ENCODE results near the gene TAGLN. TPM values are rescaled to one million over a fixed set of nuclear protein-coding genes. Genes with fewer than 3 reads are reported as not detected.
A peak's percentile ranks its signal among the peaks of the same experiment; 100 is the strongest.

Gene TAGLN
- polyA plus RNA-seq, 3 donors: 3.6 to 113 (median 4.0) TPM

GRCh38 chr11:117159892-117160291, 39.3 kb upstream of the TAGLN start:
- no CpG with 5 or more reads among the region's 2 CpGs for WGBS (ENCODE audit: insufficient coverage)
- peaks cover 59 to 89% of the 10 kb centered on the region in 2 donors for H3K36me3 Mint-ChIP-seq
- no peaks in the 10 kb centered on the region for H3K4me1 ChIP-seq (ENCODE audit: control insufficient read depth in 1 of 2, insufficient read depth in 2 of 2, low read length in 2 of 2)
- H4K20me1 ChIP-seq (ENCODE audit: insufficient read depth, low read length): peaks cover 89% of the 10 kb centered on the region
- H3K27ac ChIP-seq (ENCODE audit: low read depth in 1 of 2, low read length in 2 of 2): peak overlapping the region in 1 of 2 donors; percentile 1
- no peaks in the 10 kb centered on the region for H3K27me3 Mint-ChIP-seq (ENCODE audit: low read depth in 3 of 3)
- H3K79me2 ChIP-seq (ENCODE audit: insufficient read depth, low read length): peaks cover 83% of the 10 kb centered on the region
- no peak overlapping the region for H3K9ac ChIP-seq (ENCODE audit: insufficient read depth, low read length, poor library complexity, severe bottlenecking)
- no peak for DNase-seq
- TF ChIP-seq CTCF (IDR thresholded peaks at IDR 0.05): no peak
- intact Hi-C loops (cut with micrococcal nuclease): no loop called here
- H3K4me3 Mint-ChIP-seq: no peak overlapping the region
- no peaks in the 10 kb centered on the region for H3K27me3 ChIP-seq (ENCODE audit: control insufficient read depth in 2 of 2, insufficient read depth in 2 of 2, low read length in 2 of 2)
- no peaks in the 10 kb centered on the region for H3K9me3 Mint-ChIP-seq
- H3K4me2 ChIP-seq (replicated peaks; ENCODE audit: extremely low read depth, low read length, poor library complexity, severe bottlenecking): no peak overlapping the region
- H3K9me3 ChIP-seq (replicated peaks in 1 of 2; ENCODE audit: control insufficient read depth in 1 of 2, insufficient read depth in 1 of 2, low read length in 2 of 2): no peaks in the 10 kb centered on the region
- H3K27ac Mint-ChIP-seq: peak overlapping the region in 2 of 7 donors; percentile 75 to 76
- H3K36me3 ChIP-seq (replicated peaks in 1 of 2; ENCODE audit: control insufficient read depth in 1 of 2, insufficient read depth in 2 of 2, low read length in 2 of 2): peaks cover 67 to 97% of the 10 kb centered on the region in 2 donors
- H3K4me3 ChIP-seq (replicated peaks in 1 of 3; ENCODE audit: low read depth in 2 of 3, low read length in 3 of 3): no peak overlapping the region
- H3K4me1 Mint-ChIP-seq: peaks cover 6% of the 10 kb centered on the region
- no peak overlapping the region for H2AFZ ChIP-seq (ENCODE audit: insufficient read depth, low read depth, low read length, poor library complexity, severe bottlenecking)

GRCh38 chr11:117160826-117161225, 38.3 kb upstream of the TAGLN start:
- Histone ChIP-seq H3K4me3 (replicated peaks in 1 of 3; ENCODE audit: low read depth in 2 of 3, low read length in 3 of 3) (no peak overlapping the region), H3K27me3 (ENCODE audit: control insufficient read depth in 2 of 2, insufficient read depth in 2 of 2, low read length in 2 of 2) (no peaks in the 10 kb centered on the region), H3K79me2 (ENCODE audit: insufficient read depth, low read length) (peaks cover 73% of the 10 kb centered on the region), H3K36me3 (replicated peaks in 1 of 2; ENCODE audit: control insufficient read depth in 1 of 2, insufficient read depth in 2 of 2, low read length in 2 of 2) (peaks cover 68 to 97% of the 10 kb centered on the region in 2 donors), H3K9me3 (replicated peaks in 1 of 2; ENCODE audit: control insufficient read depth in 1 of 2, insufficient read depth in 1 of 2, low read length in 2 of 2) (no peaks in the 10 kb centered on the region), H4K20me1 (ENCODE audit: insufficient read depth, low read length) (peaks cover 86% of the 10 kb centered on the region), H3K9ac (ENCODE audit: insufficient read depth, low read length, poor library complexity, severe bottlenecking) (no peak overlapping the region), H2AFZ (ENCODE audit: insufficient read depth, low read depth, low read length, poor library complexity, severe bottlenecking) (no peak overlapping the region), H3K4me1 (ENCODE audit: control insufficient read depth in 1 of 2, insufficient read depth in 2 of 2, low read length in 2 of 2) (no peaks in the 10 kb centered on the region), H3K27ac (ENCODE audit: low read depth in 1 of 2, low read length in 2 of 2) (peak overlapping the region in 1 of 2 donors; percentile 52), H3K4me2 (replicated peaks; ENCODE audit: extremely low read depth, low read length, poor library complexity, severe bottlenecking) (no peak overlapping the region)
- Mint-ChIP-seq H3K9me3 (no peaks in the 10 kb centered on the region), H3K4me1 (peaks cover 4% of the 10 kb centered on the region), H3K4me3 (no peak overlapping the region), H3K27me3 (ENCODE audit: low read depth in 3 of 3) (no peaks in the 10 kb centered on the region), H3K36me3 (peaks cover 59 to 91% of the 10 kb centered on the region in 2 donors), H3K27ac (peak overlapping the region in 2 of 7 donors; percentile 21 to 45)
- no peak for DNase-seq
- WGBS (ENCODE audit: insufficient coverage): no CpG with 5 or more reads among the region's 2 CpGs
- no peak for TF ChIP-seq CTCF (IDR thresholded peaks at IDR 0.05)
- intact Hi-C loops (cut with micrococcal nuclease): no loop called here

Measured in CD14-positive monocyte (primary cell).